IMR-90 (cell line): Measurements from ENCODE around the gene NACC2.

Experiments used
- CEBPB ChIP-seq: IDR thresholded peaks from 2 replicates; pipeline ENCODE4 v1.6.1; 2012; ENCODE audit warnings: low read depth, low read length, improper control_type of control experiment
- FOS ChIP-seq: fragments of 150-350 bp; IDR thresholded peaks from 2 replicates; pipeline ENCODE4 v1.6.1; 2016; ENCODE audit warnings: low read depth, low read length
- POLR2A ChIP-seq: IDR thresholded peaks from 2 replicates; pipeline ENCODE4 v1.6.1; 2012; ENCODE audit warnings: mild to moderate bottlenecking, low read depth, low read length
- RCOR1 ChIP-seq: IDR thresholded peaks from 2 replicates; pipeline ENCODE4 v1.6.1; 2012; ENCODE audit warnings: mild to moderate bottlenecking, low read length, improper control_type of control experiment; ENCODE audit not compliant: insufficient replicate concordance
- SMC3 ChIP-seq: fragments of 150-350 bp; IDR thresholded peaks from 2 replicates; pipeline ENCODE4 v1.6.1; 2016; ENCODE audit warnings: low read depth, mild to moderate bottlenecking, antibody characterized with exemption, low read length, moderate library complexity
- TF ChIP-seq, protein P1 (sequence below): conservative IDR thresholded peaks from 2 replicates; pipeline ENCODE4 v1.5.1; 2012; ENCODE audit warnings: mild to moderate bottlenecking, low read depth, low read length, improper control_type of control experiment
- TF ChIP-seq, protein P2 (sequence below): fragments of 150-350 bp; IDR thresholded peaks from 2 replicates; pipeline ENCODE4 v1.6.1; 2017; ENCODE audit warnings: mild to moderate bottlenecking, antibody characterized with exemption, low read length, low read depth

DNA sequence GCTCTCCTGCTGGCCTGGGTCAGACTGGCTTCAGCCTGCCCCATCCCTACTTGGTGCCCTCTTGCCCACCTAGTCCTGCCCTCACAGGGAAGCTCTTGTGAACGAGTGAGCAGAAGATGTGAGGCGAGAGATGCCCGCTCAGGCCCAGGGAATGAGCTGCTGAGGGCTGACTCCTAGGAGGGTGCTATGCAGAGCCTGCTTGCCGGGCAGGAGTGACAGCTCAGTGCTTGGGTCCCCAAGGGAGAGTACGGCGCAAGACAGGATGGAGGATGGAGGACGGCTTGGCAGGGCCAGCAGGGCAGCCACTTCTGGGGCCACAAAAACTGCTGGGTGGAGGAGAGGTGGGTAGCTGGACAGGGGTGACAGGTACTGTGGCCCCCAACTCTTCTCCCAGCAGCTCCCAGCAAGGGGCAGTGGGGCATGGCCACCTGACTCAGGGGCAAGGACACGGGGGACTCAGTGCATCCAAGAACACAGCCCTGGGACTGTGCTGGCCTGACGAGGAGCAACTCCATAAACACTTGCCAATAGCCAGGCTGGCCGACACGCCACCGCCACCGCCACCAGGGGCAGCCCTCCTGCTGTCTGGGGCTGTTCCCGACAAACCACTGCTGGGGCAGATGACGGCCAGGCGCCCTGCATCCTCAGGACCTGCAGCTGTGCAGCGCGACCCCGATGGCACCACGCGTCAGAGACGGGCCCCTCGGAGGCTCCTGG is 78.4 kb downstream of the NACC2 start:
- TF ChIP-seq POLR2A (no peak), RCOR1 (no peak), CEBPB (no peak), FOS (no peak), SMC3 (no peak)
- TF ChIP-seq, protein P1, sequence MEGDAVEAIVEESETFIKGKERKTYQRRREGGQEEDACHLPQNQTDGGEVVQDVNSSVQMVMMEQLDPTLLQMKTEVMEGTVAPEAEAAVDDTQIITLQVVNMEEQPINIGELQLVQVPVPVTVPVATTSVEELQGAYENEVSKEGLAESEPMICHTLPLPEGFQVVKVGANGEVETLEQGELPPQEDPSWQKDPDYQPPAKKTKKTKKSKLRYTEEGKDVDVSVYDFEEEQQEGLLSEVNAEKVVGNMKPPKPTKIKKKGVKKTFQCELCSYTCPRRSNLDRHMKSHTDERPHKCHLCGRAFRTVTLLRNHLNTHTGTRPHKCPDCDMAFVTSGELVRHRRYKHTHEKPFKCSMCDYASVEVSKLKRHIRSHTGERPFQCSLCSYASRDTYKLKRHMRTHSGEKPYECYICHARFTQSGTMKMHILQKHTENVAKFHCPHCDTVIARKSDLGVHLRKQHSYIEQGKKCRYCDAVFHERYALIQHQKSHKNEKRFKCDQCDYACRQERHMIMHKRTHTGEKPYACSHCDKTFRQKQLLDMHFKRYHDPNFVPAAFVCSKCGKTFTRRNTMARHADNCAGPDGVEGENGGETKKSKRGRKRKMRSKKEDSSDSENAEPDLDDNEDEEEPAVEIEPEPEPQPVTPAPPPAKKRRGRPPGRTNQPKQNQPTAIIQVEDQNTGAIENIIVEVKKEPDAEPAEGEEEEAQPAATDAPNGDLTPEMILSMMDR: no peak
- TF ChIP-seq, protein P2, sequence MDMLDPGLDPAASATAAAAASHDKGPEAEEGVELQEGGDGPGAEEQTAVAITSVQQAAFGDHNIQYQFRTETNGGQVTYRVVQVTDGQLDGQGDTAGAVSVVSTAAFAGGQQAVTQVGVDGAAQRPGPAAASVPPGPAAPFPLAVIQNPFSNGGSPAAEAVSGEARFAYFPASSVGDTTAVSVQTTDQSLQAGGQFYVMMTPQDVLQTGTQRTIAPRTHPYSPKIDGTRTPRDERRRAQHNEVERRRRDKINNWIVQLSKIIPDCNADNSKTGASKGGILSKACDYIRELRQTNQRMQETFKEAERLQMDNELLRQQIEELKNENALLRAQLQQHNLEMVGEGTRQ: no peak
